Endodermal cell (in vitro differentiated cells): ENCODE results near the gene UGCG. TPM values are rescaled to one million over a fixed set of nuclear protein-coding genes. Genes with fewer than 3 reads are reported as not detected.

ENCODE experiments used
- DNase-seq: peaks from one replicate; pipeline ENCODE4 v3.0.0-alpha.2; 2017
- H3K27ac ChIP-seq: 2 replicates; pipeline ENCODE4 v1.5.1; 2013; ENCODE audit warnings: mild to moderate bottlenecking, low read depth, low read length, moderate library complexity
- H3K27me3 ChIP-seq: 2 replicates; pipeline ENCODE4 v1.6.1; 2013; ENCODE audit warnings: mild to moderate bottlenecking, low read length, moderate library complexity; ENCODE audit not compliant: insufficient read depth, control insufficient read depth, poor library complexity, severe bottlenecking
- H3K36me3 ChIP-seq: 2 replicates; pipeline ENCODE4 v1.7.0; 2013; ENCODE audit warnings: mild to moderate bottlenecking, low read length, moderate library complexity; ENCODE audit not compliant: control insufficient read depth, insufficient read depth
- H3K4me1 ChIP-seq: one replicate; pipeline ENCODE4 v1.7.0; 2013; ENCODE audit warnings: low read length; ENCODE audit not compliant: control insufficient read depth, insufficient read depth
- H3K4me3 ChIP-seq: 2 replicates; pipeline ENCODE4 v1.5.1; 2013; ENCODE audit warnings: mild to moderate bottlenecking, low read length, moderate library complexity
- H3K9ac ChIP-seq: 2 replicates; pipeline ENCODE4 v1.6.1; 2013; ENCODE audit warnings: mild to moderate bottlenecking, low read length, moderate library complexity; ENCODE audit not compliant: poor library complexity, severe bottlenecking; ENCODE audit errors: extremely low read depth
- H3K9me3 ChIP-seq: 2 replicates; pipeline ENCODE4 v1.6.1; 2013; ENCODE audit warnings: mild to moderate bottlenecking, low read length, moderate library complexity; ENCODE audit not compliant: control insufficient read depth
- H3K27ac Mint-ChIP-seq: 2 replicates; pipeline ENCODE4 v1.8.0; 2020; ENCODE audit warnings: mixed read lengths
- H3K27me3 Mint-ChIP-seq: 2 replicates; pipeline ENCODE4 v1.8.0; 2021; ENCODE audit warnings: mild to moderate bottlenecking, mixed read lengths; ENCODE audit not compliant: insufficient read depth
- H3K36me3 Mint-ChIP-seq: 2 replicates; pipeline ENCODE4 v1.8.0; 2020; ENCODE audit warnings: low read depth, mixed read lengths
- H3K4me1 Mint-ChIP-seq: 2 replicates; pipeline ENCODE4 v1.8.0; 2020; ENCODE audit warnings: mixed read lengths
- H3K4me3 Mint-ChIP-seq: 2 replicates; pipeline ENCODE4 v1.8.0; 2020; ENCODE audit warnings: mild to moderate bottlenecking, moderate library complexity, mixed read lengths
- H3K9me3 Mint-ChIP-seq: 2 replicates; pipeline ENCODE4 v1.8.0; 2020; ENCODE audit warnings: mild to moderate bottlenecking, mixed read lengths
- CTCF ChIP-seq: fragments of 200-600 bp; sonication (generic); conservative IDR thresholded peaks from 2 replicates; pipeline ENCODE4 v1.5.0; 2021; ENCODE audit warnings: antibody characterized with exemption, mild to moderate bottlenecking
- WGBS, 2 experiments: methylation state at CpG; one replicate each; pipeline versions ENCODE4 v1.1.5 to v1.1.7; 2013; ENCODE audit warnings: missing lambda C conversion rate in 2 of 2, mixed read lengths in 1 of 2; ENCODE audit not compliant: insufficient coverage in 1 of 2, insufficient read length in 1 of 2; 5-methylcytosine and 5-hydroxymethylcytosine counted together
- total RNA-seq, 2 donors: library from RNA; stranded (reverse); fragmentation: NEBNext Ultra II Directional in 1 of 2; extraction: Animal tissue kit (Norgen Biotek cat#: 25700) in 1 of 2; gene quantifications; 2 replicates in 1 of 2; 3 replicates in 1 of 2; pipeline ENCODE4 v1.2.1, GENCODE V29; 2021

Gene UGCG
- total RNA-seq, 2 donors from 2014 or later, result 20.0 to 22.4 TPM

DNA sequence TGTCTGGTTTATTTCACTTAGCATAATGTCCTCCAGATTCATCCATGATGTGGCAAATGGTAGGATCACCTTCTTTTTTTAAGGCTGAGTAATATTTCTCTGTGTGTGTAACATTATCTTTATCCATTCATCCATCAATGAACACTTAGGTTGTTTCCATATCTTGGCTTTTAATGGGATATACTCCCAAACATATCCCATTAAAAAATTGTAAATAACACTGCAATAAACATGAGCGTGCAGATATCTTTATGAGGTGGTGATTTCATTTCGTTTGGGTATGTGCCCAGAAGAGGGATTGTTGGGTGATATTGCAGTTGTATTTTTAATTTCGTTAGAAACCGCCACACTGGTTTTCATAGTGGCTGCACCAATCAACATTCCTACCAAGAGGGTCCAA, 36.2 kb upstream of the UGCG start:
- Histone ChIP-seq H3K27ac (no peak overlapping the region), H3K4me1 (no peaks in the 10 kb centered on the region), H3K36me3 (no peaks in the 10 kb centered on the region), H3K9me3 (no peaks in the 10 kb centered on the region), H3K4me3 (no peak overlapping the region), H3K27me3 (no peaks in the 10 kb centered on the region), H3K9ac (no peak overlapping the region)
- H3K36me3 Mint-ChIP-seq, result no peaks in the 10 kb centered on the region
- no peak for DNase-seq
- no peak overlapping the region for H3K27ac Mint-ChIP-seq
- H3K4me3 Mint-ChIP-seq, result no peak overlapping the region
- H3K9me3 Mint-ChIP-seq, result no peaks in the 10 kb centered on the region
- WGBS, 2 experiments, result 75 to 83% methylated on average over 1 to 4 of the region's 4 CpGs
- no peak for TF ChIP-seq CTCF
- no peaks in the 10 kb centered on the region for H3K4me1 Mint-ChIP-seq
- no peaks in the 10 kb centered on the region for H3K27me3 Mint-ChIP-seq

DNA sequence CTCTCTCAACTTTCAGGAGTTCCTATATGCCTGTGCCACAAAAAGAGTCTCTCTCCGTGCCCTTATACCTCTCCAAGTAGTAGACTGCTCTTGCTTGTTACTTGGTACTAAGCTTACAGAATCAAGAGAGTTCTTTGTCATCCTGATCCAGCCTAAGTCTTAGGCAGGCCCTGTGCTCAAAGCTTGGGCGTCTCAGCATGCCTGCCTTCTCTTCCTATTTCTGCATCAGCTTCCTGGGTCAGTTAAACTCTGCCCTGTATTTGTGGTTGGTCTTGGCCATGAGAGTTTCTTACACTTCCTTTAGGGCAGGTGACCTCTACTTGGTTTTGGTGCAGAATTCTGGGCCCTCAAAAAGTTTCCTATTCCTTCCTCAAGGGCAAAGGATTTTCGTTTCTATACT, 33.0 kb upstream of the UGCG start:
- H3K36me3 Mint-ChIP-seq, result no peaks in the 10 kb centered on the region
- Histone ChIP-seq H3K27ac (no peak overlapping the region), H3K36me3 (no peaks in the 10 kb centered on the region), H3K9ac (no peak overlapping the region), H3K4me3 (no peak overlapping the region), H3K4me1 (no peaks in the 10 kb centered on the region), H3K9me3 (peaks cover 8% of the 10 kb centered on the region), H3K27me3 (no peaks in the 10 kb centered on the region)
- DNase-seq, result no peak
- peaks cover 9% of the 10 kb centered on the region for H3K9me3 Mint-ChIP-seq
- TF ChIP-seq CTCF, result no peak
- WGBS, 2 experiments, result 86 to 90% methylated on average over 2 to 3 of the region's 3 CpGs
- no peak overlapping the region for H3K27ac Mint-ChIP-seq
- no peak overlapping the region for H3K4me3 Mint-ChIP-seq
- no peaks in the 10 kb centered on the region for H3K27me3 Mint-ChIP-seq
- no peaks in the 10 kb centered on the region for H3K4me1 Mint-ChIP-seq

DNA sequence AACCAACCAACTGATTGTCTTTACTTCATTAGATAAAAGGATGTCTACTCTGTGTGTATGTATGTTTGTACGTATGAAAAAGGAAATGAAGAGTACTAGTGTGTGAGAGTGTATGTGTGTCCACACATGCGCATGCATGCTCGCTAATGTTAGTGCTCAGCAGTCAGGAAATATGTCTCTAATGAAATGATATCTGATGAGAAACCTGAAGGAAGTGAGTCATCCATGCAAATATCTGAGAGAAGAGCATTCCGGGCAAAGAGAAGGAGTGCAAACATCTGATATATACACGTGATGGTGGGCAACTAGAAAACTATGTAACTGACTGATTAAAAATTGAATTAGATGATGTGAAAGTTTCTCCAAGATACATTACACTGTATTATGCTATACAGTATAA, 29.6 kb upstream of the UGCG start:
- TF ChIP-seq CTCF, result no peak
- Histone ChIP-seq H3K4me3 (no peak overlapping the region), H3K4me1 (no peaks in the 10 kb centered on the region), H3K27me3 (peaks cover 20% of the 10 kb centered on the region), H3K9me3 (peaks cover 9% of the 10 kb centered on the region), H3K27ac (no peak overlapping the region), H3K9ac (no peak overlapping the region), H3K36me3 (no peaks in the 10 kb centered on the region)
- WGBS, 2 experiments, result 94 to 96% methylated on average over 3 to 5 of the region's 5 CpGs
- H3K27me3 Mint-ChIP-seq, result peaks cover 18% of the 10 kb centered on the region
- H3K27ac Mint-ChIP-seq, result no peak overlapping the region
- peaks cover 14% of the 10 kb centered on the region for H3K9me3 Mint-ChIP-seq
- H3K4me1 Mint-ChIP-seq, result peaks cover 5% of the 10 kb centered on the region
- H3K4me3 Mint-ChIP-seq, result no peak overlapping the region
- no peaks in the 10 kb centered on the region for H3K36me3 Mint-ChIP-seq
- DNase-seq, result no peak
